Lung (tissue), 12 donors: ENCODE results near the gene SCAMP5. TPM values are rescaled to one million over a fixed set of nuclear protein-coding genes. Genes with fewer than 3 reads are reported as not detected.

Experiments used
- ATAC-seq: fragments of 200-7000 bp; cut with Tn5 transposase; one replicate; pipeline ENCODE4 v1.9.1; 2020; ENCODE audit warnings: moderate number of reproducible peaks; ENCODE audit not compliant: insufficient read depth, low FRiP score
- DNase-seq, 3 donors: peaks; one replicate each; pipeline ENCODE4 v3.0.0-alpha.2; 2013 to 2017
- H3K27ac ChIP-seq, 2 donors: one replicate each; pipeline ENCODE4 v1.5.1; 2013; ENCODE audit warnings: mild to moderate bottlenecking in 2 of 2, moderate library complexity in 2 of 2, control low read depth in 1 of 2, inconsistent platforms in 1 of 2, low read depth in 1 of 2, low read length in 1 of 2
- H3K27me3 ChIP-seq, 3 donors: one replicate each; pipeline ENCODE4 v1.5.1; 2013; ENCODE audit warnings: low read length in 2 of 3; ENCODE audit not compliant: control insufficient read depth in 3 of 3, insufficient read depth in 3 of 3
- H3K36me3 ChIP-seq, 4 donors: one replicate each; pipeline ENCODE4 v1.5.1; 2013; ENCODE audit warnings: low read length in 4 of 4, mild to moderate bottlenecking in 1 of 4, moderate library complexity in 1 of 4; ENCODE audit not compliant: control insufficient read depth in 4 of 4, insufficient read depth in 4 of 4
- H3K4me1 ChIP-seq, 5 donors: one replicate each; pipeline ENCODE4 v1.5.1; 2013; ENCODE audit warnings: low read length in 5 of 5, mild to moderate bottlenecking in 2 of 5, moderate library complexity in 1 of 5; ENCODE audit not compliant: control insufficient read depth in 5 of 5, insufficient read depth in 5 of 5
- H3K4me3 ChIP-seq: one replicate; pipeline ENCODE4 v1.5.1; 2013; ENCODE audit warnings: mild to moderate bottlenecking, control low read depth, moderate library complexity
- H3K9ac ChIP-seq, 2 donors: one replicate each; pipeline ENCODE4 v1.5.1; 2013; ENCODE audit warnings: low read length in 2 of 2, control low read depth in 1 of 2; ENCODE audit not compliant: insufficient read depth in 1 of 2
- H3K9me3 ChIP-seq, 4 donors: one replicate each; pipeline ENCODE4 v1.5.1; 2013; ENCODE audit warnings: low read length in 3 of 4, mild to moderate bottlenecking in 1 of 4, moderate library complexity in 1 of 4; ENCODE audit not compliant: control insufficient read depth in 4 of 4, insufficient read depth in 3 of 4
- WGBS, 2 donors: extraction: QIAGEN DNeasy Blood & Tissue Kit; methylation state at CpG; one replicate each; pipeline ENCODE4 v1.1.7; 2013; 5-methylcytosine and 5-hydroxymethylcytosine counted together
- polyA plus RNA-seq, 2 donors: library from polyadenylated mRNA; stranded (reverse); fragments of 200-250 nt; gene quantifications; one replicate each; pipeline ENCODE4 v1.2.1, GENCODE V29; 2013
- total RNA-seq, 2 donors: library from RNA; depleted of rRNA in 1 of 2; stranded (reverse); fragments of >200 nt in 1 of 2; gene quantifications; one replicate each; pipeline ENCODE4 v1.2.1, GENCODE V29; 2014 to 2021
- TF ChIP-seq, protein P1 (sequence below): IDR thresholded peaks from 2 replicates; pipeline ENCODE4 v1.5.1; 2012; ENCODE audit warnings: mild to moderate bottlenecking; ENCODE audit errors: control extremely low read depth, extremely low read depth
- donor health status: control.
- donor health status: control.
- donor health status: Bipolar disorder and iron deficiency.
- donor health status: healthy.
- donor health status: DM: yes; HTN: yes; CAD: no.

Gene SCAMP5
- total and polyA plus RNA-seq, 4 donors, result 0.94 to 9.5 (median 4.3) TPM

DNA sequence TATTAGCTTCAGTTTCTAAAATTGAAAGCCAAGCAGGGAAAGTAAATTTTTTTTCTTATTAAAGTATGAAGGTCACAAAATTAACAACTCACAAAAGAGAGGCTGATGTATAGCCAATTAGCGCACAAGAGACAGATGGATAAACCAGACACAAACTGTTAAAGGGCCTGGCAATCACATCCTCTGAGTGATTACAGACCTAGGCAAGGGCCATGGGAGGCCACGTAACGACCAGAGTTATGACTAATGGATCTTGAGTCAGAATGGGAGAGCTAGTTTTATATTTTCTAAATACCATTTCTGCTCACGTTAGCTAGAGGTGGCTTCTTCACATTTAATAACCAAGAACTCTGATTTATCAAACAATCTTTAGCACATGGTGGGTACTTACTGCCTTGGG lies 17.8 kb upstream of the SCAMP5 start:
- H3K4me3 ChIP-seq, result no peak overlapping the region
- peaks cover 0 to 2% (median 0%) of the 10 kb centered on the region in 5 donors for H3K4me1 ChIP-seq
- no peaks in the 10 kb centered on the region for H3K36me3 ChIP-seq
- TF ChIP-seq, protein P1, sequence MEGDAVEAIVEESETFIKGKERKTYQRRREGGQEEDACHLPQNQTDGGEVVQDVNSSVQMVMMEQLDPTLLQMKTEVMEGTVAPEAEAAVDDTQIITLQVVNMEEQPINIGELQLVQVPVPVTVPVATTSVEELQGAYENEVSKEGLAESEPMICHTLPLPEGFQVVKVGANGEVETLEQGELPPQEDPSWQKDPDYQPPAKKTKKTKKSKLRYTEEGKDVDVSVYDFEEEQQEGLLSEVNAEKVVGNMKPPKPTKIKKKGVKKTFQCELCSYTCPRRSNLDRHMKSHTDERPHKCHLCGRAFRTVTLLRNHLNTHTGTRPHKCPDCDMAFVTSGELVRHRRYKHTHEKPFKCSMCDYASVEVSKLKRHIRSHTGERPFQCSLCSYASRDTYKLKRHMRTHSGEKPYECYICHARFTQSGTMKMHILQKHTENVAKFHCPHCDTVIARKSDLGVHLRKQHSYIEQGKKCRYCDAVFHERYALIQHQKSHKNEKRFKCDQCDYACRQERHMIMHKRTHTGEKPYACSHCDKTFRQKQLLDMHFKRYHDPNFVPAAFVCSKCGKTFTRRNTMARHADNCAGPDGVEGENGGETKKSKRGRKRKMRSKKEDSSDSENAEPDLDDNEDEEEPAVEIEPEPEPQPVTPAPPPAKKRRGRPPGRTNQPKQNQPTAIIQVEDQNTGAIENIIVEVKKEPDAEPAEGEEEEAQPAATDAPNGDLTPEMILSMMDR, result no peak
- DNase-seq (no peak), ATAC-seq (no peak)
- peaks cover 0 to 4% (median 0%) of the 10 kb centered on the region in 3 donors for H3K27me3 ChIP-seq
- no peaks in the 10 kb centered on the region for H3K9me3 ChIP-seq
- 74 to 85% methylated on average over 4 of the region's 4 CpGs for WGBS, 2 donors
- no peak overlapping the region for H3K9ac ChIP-seq
- H3K27ac ChIP-seq, result no peak overlapping the region

DNA sequence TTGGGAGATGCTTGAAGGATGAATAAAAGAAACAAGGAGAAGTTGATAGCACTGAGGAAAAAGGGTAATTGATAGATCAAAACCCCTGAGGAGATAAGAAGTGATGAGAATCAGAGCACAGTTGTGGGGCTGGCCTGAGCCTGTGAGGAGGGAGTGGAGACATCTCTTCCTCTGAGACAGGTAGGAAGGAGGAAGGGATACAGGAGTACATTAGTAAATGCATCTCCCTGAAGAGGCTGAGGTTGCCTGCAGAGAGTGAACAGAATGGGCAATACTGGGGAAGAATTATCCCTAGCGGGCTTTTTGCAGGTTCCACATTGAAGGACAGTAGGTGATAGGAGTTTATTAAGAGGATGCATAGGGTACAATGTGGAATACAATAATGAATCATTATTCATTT lies 17.3 kb upstream of the SCAMP5 start:
- ATAC-seq (no peak), DNase-seq (no peak)
- H3K4me3 ChIP-seq, result no peak overlapping the region
- H3K9me3 ChIP-seq, result no peaks in the 10 kb centered on the region
- H3K9ac ChIP-seq, result no peak overlapping the region
- WGBS, 2 donors, result 92 to 97% methylated on average over 1 of the region's 1 CpG
- H3K36me3 ChIP-seq, result no peaks in the 10 kb centered on the region
- peaks cover 0 to 4% (median 0%) of the 10 kb centered on the region in 3 donors for H3K27me3 ChIP-seq
- H3K4me1 ChIP-seq, result peaks cover 0 to 2% (median 0%) of the 10 kb centered on the region in 5 donors
- no peak overlapping the region for H3K27ac ChIP-seq
- TF ChIP-seq, protein P1, result no peak

DNA sequence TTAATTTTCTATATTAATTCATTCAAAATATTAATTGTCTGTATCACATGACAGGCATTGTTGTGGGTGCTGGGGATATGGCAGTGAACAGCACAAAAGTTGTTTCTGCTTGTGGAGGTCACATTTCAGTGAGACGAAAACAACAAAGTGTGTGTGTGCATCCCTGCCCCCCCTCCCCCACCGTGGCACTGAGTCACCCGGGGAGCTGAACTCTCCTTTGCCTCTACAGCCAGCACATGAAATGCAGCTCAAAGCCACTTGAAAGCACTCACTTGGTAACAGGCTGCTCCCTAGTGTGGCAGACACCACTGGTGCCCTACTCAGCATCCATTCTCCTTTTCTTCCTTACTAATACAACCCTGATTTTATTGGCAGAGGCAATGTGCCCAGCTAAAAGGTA lies 16.9 kb upstream of the SCAMP5 start:
- Histone ChIP-seq H3K4me1 (peaks cover 0 to 2% (median 0%) of the 10 kb centered on the region in 5 donors), H3K9ac (no peak overlapping the region), H3K4me3 (no peak overlapping the region), H3K36me3 (no peaks in the 10 kb centered on the region), H3K9me3 (no peaks in the 10 kb centered on the region), H3K27ac (no peak overlapping the region), H3K27me3 (peaks cover 0 to 4% (median 0%) of the 10 kb centered on the region in 3 donors)
- DNase-seq (no peak), ATAC-seq (no peak)
- TF ChIP-seq, protein P1, result no peak
- WGBS, 2 donors, result 39 to 48% methylated on average over 3 of the region's 3 CpGs

DNA sequence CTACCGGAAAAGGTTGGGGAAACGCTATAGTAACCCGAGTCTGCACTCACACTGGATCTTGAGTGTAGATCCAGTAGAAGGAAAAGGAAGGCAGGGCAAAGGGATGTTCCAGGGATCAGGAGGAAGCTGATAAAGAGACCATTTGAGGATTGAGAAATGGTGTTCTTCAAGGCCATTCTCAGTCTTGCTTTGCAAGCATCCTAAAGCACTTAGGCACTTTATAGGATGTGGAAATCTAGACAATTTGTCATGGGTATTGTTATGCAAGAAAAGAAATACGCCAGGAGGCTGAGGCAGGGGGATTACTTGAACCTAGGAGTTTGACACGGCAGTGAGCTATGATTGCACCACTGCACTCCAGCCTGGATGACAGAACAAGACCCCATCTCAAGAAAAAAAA lies 13.2 kb upstream of the SCAMP5 start:
- WGBS, 2 donors, result 54 to 56% methylated on average over 5 of the region's 5 CpGs

More for the DNA sequence above, 13.2 kb upstream of the SCAMP5 start:
- Histone ChIP-seq H3K27me3 (peaks cover 0 to 13% (median 5%) of the 10 kb centered on the region in 3 donors), H3K27ac (no peak overlapping the region), H3K9ac (no peak overlapping the region), H3K36me3 (no peaks in the 10 kb centered on the region), H3K9me3 (no peaks in the 10 kb centered on the region), H3K4me3 (no peak overlapping the region), H3K4me1 (peaks cover 0 to 2% (median 0%) of the 10 kb centered on the region in 5 donors)
- DNase-seq (no peak), ATAC-seq (no peak)
- TF ChIP-seq, protein P1, result no peak
